ENCODE results near the gene METTL8. TPM values are rescaled to one million over a fixed set of nuclear protein-coding genes. Genes with fewer than 3 reads are reported as not detected.

METTL8 gene
- total and polyA plus RNA-seq, 2 of the 13 experiments (the other 11 are each of a cell fraction or from before 2014, with no cell fraction given) = 18.6 to 68.2 TPM

DNA sequence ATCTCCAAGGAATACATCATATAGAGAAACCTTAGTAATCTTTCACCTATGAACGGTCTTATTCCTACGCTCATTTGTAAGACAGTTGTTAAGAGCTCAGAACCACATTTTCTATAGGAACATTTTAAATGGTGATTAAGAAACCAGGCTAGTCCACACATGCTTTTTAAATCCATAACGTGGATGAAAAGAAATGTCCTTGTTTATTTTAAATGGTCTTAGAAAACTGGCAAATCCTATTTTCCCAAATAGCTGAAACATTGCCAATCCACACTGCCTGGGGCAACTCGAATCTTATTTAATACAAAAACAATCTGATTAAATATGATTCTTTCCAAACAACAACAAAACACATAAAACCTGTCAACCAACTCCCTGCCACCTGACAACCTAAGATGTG is 23.7 kb downstream of the METTL8 start:
- no peak overlapping the region for H3K9ac ChIP-seq (ENCODE audit: insufficient read depth, low read depth, low read length)
- TF ChIP-seq ZNF235 (CRISPR knock-in tag; IDR thresholded peaks at IDR 0.05; ENCODE audit: borderline replicate concordance) = no peak
- TF ChIP-seq NFATC3 (CRISPR knock-in tag; IDR thresholded peaks at IDR 0.05) = no peak
- TF ChIP-seq EP300 (IDR thresholded peaks at IDR 0.05; ENCODE audit: low read depth in 2 of 2, low read length in 2 of 2) = no peak
- no peak for TF ChIP-seq EP300 (CRISPR knock-in tag; IDR thresholded peaks at IDR 0.05; ENCODE audit: borderline replicate concordance)
- TF ChIP-seq, protein P1, sequence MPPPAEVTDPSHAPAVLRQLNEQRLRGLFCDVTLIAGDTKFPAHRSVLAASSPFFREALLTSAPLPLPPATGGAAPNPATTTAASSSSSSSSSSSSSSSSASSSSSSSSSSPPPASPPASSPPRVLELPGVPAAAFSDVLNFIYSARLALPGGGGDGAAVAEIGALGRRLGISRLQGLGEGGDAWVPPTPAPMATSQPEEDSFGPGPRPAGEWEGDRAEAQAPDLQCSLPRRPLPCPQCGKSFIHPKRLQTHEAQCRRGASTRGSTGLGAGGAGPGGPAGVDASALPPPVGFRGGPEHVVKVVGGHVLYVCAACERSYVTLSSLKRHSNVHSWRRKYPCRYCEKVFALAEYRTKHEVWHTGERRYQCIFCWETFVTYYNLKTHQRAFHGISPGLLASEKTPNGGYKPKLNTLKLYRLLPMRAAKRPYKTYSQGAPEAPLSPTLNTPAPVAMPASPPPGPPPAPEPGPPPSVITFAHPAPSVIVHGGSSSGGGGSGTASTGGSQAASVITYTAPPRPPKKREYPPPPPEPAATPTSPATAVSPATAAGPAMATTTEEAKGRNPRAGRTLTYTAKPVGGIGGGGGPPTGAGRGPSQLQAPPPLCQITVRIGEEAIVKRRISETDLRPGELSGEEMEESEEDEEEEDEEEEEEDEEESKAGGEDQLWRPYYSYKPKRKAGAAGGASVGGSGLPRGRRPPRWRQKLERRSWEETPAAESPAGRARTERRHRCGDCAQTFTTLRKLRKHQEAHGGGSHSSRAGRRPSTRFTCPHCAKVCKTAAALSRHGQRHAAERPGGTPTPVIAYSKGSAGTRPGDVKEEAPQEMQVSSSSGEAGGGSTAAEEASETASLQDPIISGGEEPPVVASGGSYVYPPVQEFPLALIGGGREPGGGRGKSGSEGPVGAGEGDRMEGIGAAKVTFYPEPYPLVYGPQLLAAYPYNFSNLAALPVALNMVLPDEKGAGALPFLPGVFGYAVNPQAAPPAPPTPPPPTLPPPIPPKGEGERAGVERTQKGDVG (CRISPR knock-in tag; IDR thresholded peaks at IDR 0.05; ENCODE audit: borderline replicate concordance) = no peak
- TF ChIP-seq ISX (CRISPR knock-in tag; conservative IDR thresholded peaks at IDR 0.05) = no peak
- no peak for TF ChIP-seq ETV6 (CRISPR knock-in tag; conservative IDR thresholded peaks at IDR 0.05)
- no peak for TF ChIP-seq SP1 (IDR thresholded peaks at IDR 0.05)
- TF ChIP-seq SP1 (CRISPR knock-in tag; IDR thresholded peaks at IDR 0.05) = no peak
- no peak for TF ChIP-seq ZBTB38 (CRISPR knock-in tag; IDR thresholded peaks at IDR 0.05)
- no peak overlapping the region for H3K4me3 ChIP-seq (replicated peaks in 1 of 3; ENCODE audit: insufficient read depth in 1 of 3, low read depth in 2 of 3, low read length in 3 of 3)
- WGBS (ENCODE audit: low lambda C conversion rate) = 94% methylated on average over 4 of the region's 4 CpGs
- no peaks in the 10 kb centered on the region for H3K4me1 ChIP-seq (ENCODE audit: insufficient read depth, low read length)
- ATAC-seq (no peak), FAIRE-seq (no peak), DNase-seq (ENCODE audit: low spot score) (no peak)
- H3K4me2 ChIP-seq (ENCODE audit: low read depth, low read length) = no peak overlapping the region
- intact Hi-C loops (cut with micrococcal nuclease; ENCODE audit: unreplicated experiment) (loop anchor here (10.0 kb wide), 3 partner anchors 145 to 355 kb away; no protein-coding TSS in a partner anchor), in situ Hi-C loops (cut with HindIII; ENCODE audit: extremely low pct_ligation_motif_present, low pct_unique_long_range_greater_than_20kb) (no loop called here)
- H3K36me3 ChIP-seq (replicated peaks in 1 of 2; ENCODE audit: control insufficient read depth in 1 of 2, insufficient read depth in 2 of 2, low read length in 2 of 2) = no peaks in the 10 kb centered on the region; a peak in 3 of 5 replicates
- BruUV-seq (replicated peaks) = no TSS peak
- H3K27me3 ChIP-seq (ENCODE audit: control insufficient read depth in 1 of 2, insufficient read depth in 2 of 2, low read length in 2 of 2) = no peaks in the 10 kb centered on the region
- ChIA-PET CTCF (ENCODE audit: low intra/inter-chr PET ratio, low total read pairs) (no interaction called here), POLR2A (interaction anchor here (0.7 kb wide), 1 partner anchor 436 kb away, joined by 3 read pairs; no protein-coding TSS in a partner anchor)
- no peak overlapping the region for H3K27ac ChIP-seq (ENCODE audit: extremely low read length, insufficient read depth, low read length)
- H3K79me2 ChIP-seq (ENCODE audit: insufficient read depth, low read length) = peaks cover 52% of the 10 kb centered on the region
- H4K20me1 ChIP-seq (ENCODE audit: insufficient read depth, low read length) = no peaks in the 10 kb centered on the region
- no peaks in the 10 kb centered on the region for H3K9me3 ChIP-seq (ENCODE audit: low read length)
- H2AFZ ChIP-seq (ENCODE audit: low read length) = no peak overlapping the region

All from HepG2 (cell line).